Neural progenitor cell (in vitro differentiated cells): ENCODE measurements around the gene ETFA. TPM values are rescaled to one million over a fixed set of nuclear protein-coding genes. Genes with fewer than 3 reads are reported as not detected.

Experiments used
- DNase-seq: peaks from one replicate; pipeline ENCODE4 v3.0.0-alpha.2; 2016; ENCODE audit warnings: low spot score
- H2AFZ ChIP-seq: fragments of 200-600 bp; sonication (generic); replicated peaks from 2 replicates; pipeline ENCODE4 v1.6.1; 2016; ENCODE audit warnings: antibody characterized with exemption
- H3F3A ChIP-seq: fragments of 200-600 bp; sonication (generic); 2 replicates; pipeline ENCODE4 v1.6.1; 2016; ENCODE audit warnings: antibody characterized with exemption, low read depth
- H3K27ac ChIP-seq: fragments of 200-600 bp; sonication (generic); 2 replicates; pipeline ENCODE4 v1.5.1; 2016; ENCODE audit warnings: mild to moderate bottlenecking
- H3K27me3 ChIP-seq: fragments of 200-600 bp; sonication (generic); 2 replicates; pipeline ENCODE4 v1.6.1; 2016; ENCODE audit warnings: mild to moderate bottlenecking, moderate library complexity
- H3K36me3 ChIP-seq: fragments of 200-600 bp; sonication (generic); 2 replicates; pipeline ENCODE4 v1.5.1; 2016
- H3K4me1 ChIP-seq: fragments of 200-600 bp; sonication (generic); 2 replicates; pipeline ENCODE4 v1.6.1; 2016; ENCODE audit warnings: mixed run types
- H3K4me2 ChIP-seq: fragments of 200-600 bp; sonication (generic); 2 replicates; pipeline ENCODE4 v1.6.1; 2016
- H3K4me3 ChIP-seq: fragments of 200-600 bp; sonication (generic); 2 replicates; pipeline ENCODE4 v1.5.1; 2016
- H3K79me2 ChIP-seq: fragments of 200-600 bp; sonication (generic); 2 replicates; pipeline ENCODE4 v1.6.1; 2016; ENCODE audit warnings: low read depth
- H3K9ac ChIP-seq: fragments of 200-600 bp; sonication (generic); 2 replicates; pipeline ENCODE4 v1.6.1; 2016
- H3K9me3 ChIP-seq: fragments of 200-600 bp; sonication (generic); 2 replicates; pipeline ENCODE4 v1.5.1; 2016; ENCODE audit warnings: low read depth
- H4K20me1 ChIP-seq: fragments of 200-600 bp; sonication (generic); 2 replicates; pipeline ENCODE4 v1.6.1; 2016; ENCODE audit warnings: low read depth
- H3K27ac Mint-ChIP-seq: 3 replicates; pipeline ENCODE4 v1.8.0; 2021; ENCODE audit warnings: mixed read lengths
- H3K27me3 Mint-ChIP-seq: 2 replicates; pipeline ENCODE4 v1.8.0; 2022; ENCODE audit warnings: low read depth, mild to moderate bottlenecking, inconsistent platforms, moderate library complexity, mixed read lengths; ENCODE audit not compliant: insufficient read depth
- H3K36me3 Mint-ChIP-seq: 3 replicates; pipeline ENCODE4 v1.8.0; 2021; ENCODE audit warnings: mixed read lengths
- H3K4me1 Mint-ChIP-seq: 3 replicates; pipeline ENCODE4 v1.8.0; 2021; ENCODE audit warnings: mixed read lengths
- H3K4me3 Mint-ChIP-seq: 3 replicates; pipeline ENCODE4 v1.8.0; 2021; ENCODE audit warnings: mild to moderate bottlenecking, moderate library complexity, mixed read lengths
- H3K9me3 Mint-ChIP-seq: 3 replicates; pipeline ENCODE4 v1.8.0; 2020; ENCODE audit warnings: mixed read lengths
- EZH2 ChIP-seq: fragments of 200-600 bp; sonication (generic); IDR thresholded peaks from 2 replicates; pipeline ENCODE4 v1.6.1; 2017; ENCODE audit warnings: antibody characterized with exemption, mild to moderate bottlenecking, moderate library complexity
- EZH2phosphoT487 ChIP-seq: fragments of 200-600 bp; sonication (generic); IDR thresholded peaks from 2 replicates; pipeline ENCODE4 v1.6.1; 2017; ENCODE audit warnings: antibody characterized with exemption
- total RNA-seq: library from RNA; depleted of rRNA; stranded (reverse); fragments of >200 nt; gene quantifications from 2 replicates; pipeline ENCODE4 v1.2.3, GENCODE V29; 2015; ENCODE audit warnings: low replicate concordance
- TF ChIP-seq, protein P1 (sequence below): fragments of 200-600 bp; sonication (generic); IDR thresholded peaks from 2 replicates; pipeline ENCODE4 v1.5.1; 2017; ENCODE audit warnings: antibody characterized with exemption, mild to moderate bottlenecking

ETFA gene
- total RNA-seq, 1 donor from 2014 or later, result 99.3 TPM

DNA sequence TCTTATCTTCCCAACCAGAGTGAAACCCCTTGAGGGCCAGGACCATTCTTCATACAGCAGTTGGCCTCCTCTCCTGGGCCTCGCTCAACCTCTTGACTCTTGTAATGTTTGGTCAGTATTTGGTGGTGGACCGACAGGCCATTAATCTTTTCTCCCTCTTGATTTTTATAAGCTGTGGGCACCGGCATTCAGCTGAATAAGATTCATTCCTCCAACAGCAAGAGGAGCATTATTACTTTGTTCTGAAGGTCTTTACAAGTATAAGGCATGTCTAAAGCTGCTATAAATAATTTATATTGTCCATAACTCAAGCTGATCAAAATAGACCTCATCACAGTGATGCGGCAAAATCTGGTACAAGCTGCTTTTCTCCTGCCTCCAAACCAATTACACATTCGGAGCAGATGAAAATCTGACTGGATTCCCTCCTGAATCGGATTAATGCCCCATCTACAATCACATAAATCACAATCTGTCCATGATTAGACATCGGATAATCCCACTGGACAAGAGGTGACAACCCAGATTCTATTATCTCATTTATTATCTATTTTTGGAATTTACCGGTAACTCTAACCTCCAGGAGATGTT is 16.9 kb upstream of the ETFA start:
- Histone ChIP-seq H3K27me3 (peaks cover 16% of the 10 kb centered on the region), H3F3A (no peaks in the 10 kb centered on the region), H2AFZ (no peak overlapping the region), H3K4me2 (no peak overlapping the region), H3K9me3 (no peaks in the 10 kb centered on the region), H3K27ac (no peak overlapping the region), H3K79me2 (no peaks in the 10 kb centered on the region), H3K9ac (no peak overlapping the region), H3K36me3 (no peaks in the 10 kb centered on the region), H4K20me1 (no peaks in the 10 kb centered on the region), H3K4me3 (no peak overlapping the region), H3K4me1 (no peaks in the 10 kb centered on the region)
- H3K9me3 Mint-ChIP-seq, result no peaks in the 10 kb centered on the region
- no peak for TF ChIP-seq EZH2
- TF ChIP-seq, protein P1, sequence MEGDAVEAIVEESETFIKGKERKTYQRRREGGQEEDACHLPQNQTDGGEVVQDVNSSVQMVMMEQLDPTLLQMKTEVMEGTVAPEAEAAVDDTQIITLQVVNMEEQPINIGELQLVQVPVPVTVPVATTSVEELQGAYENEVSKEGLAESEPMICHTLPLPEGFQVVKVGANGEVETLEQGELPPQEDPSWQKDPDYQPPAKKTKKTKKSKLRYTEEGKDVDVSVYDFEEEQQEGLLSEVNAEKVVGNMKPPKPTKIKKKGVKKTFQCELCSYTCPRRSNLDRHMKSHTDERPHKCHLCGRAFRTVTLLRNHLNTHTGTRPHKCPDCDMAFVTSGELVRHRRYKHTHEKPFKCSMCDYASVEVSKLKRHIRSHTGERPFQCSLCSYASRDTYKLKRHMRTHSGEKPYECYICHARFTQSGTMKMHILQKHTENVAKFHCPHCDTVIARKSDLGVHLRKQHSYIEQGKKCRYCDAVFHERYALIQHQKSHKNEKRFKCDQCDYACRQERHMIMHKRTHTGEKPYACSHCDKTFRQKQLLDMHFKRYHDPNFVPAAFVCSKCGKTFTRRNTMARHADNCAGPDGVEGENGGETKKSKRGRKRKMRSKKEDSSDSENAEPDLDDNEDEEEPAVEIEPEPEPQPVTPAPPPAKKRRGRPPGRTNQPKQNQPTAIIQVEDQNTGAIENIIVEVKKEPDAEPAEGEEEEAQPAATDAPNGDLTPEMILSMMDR, result no peak
- TF ChIP-seq EZH2phosphoT487, result no peak
- no peaks in the 10 kb centered on the region for H3K4me1 Mint-ChIP-seq
- H3K4me3 Mint-ChIP-seq, result no peak overlapping the region
- no peaks in the 10 kb centered on the region for H3K36me3 Mint-ChIP-seq
- H3K27ac Mint-ChIP-seq, result no peak overlapping the region
- DNase-seq, result no peak
- H3K27me3 Mint-ChIP-seq, result peaks cover 14% of the 10 kb centered on the region

DNA sequence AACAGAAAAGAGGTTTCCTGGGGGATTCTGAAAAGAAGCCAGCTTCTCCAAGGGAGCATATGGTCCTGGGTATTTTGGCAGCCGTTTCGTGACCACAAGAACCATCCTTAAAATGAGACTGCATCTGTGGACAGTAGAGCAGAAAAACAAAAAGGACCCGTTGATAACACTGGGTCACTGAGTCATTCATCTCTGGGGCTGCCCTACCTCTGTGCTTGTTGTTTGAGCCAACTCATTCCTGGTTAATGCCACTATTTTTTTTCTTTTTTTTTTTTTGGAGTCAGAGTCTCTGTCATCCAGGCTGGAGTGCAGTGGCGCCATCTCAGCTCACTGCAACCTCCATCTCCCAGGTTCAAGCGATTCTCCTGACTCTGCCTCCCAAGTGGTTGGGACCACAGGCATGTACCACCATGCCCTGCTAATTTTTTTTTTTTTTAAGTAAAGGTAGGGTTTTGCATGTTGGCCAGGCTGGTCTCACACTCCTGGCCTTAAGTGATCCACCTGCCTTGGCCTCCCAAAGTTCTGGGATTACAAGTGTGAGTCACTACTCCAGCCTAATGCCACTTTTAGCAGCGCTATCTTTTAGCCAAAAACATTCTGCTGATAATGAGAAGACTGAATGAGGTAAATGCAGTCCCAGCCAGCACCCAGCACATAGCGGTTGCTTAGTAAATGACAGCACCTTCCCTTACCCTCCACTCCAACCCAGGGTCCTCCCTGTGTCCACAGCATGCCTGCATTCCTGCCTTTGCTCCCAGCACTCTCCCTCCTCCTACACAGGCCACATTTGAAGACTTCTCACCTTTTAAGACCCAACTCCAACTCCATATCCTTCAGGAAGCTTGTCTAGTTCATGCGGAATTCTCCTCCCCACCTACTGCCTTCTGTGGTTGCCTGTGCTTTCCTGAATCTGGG is 16.2 kb upstream of the ETFA start:
- Histone ChIP-seq H2AFZ (no peak overlapping the region), H3K4me3 (no peak overlapping the region), H3K4me1 (no peaks in the 10 kb centered on the region), H3K27me3 (peaks cover 13% of the 10 kb centered on the region), H3K9ac (no peak overlapping the region), H4K20me1 (no peaks in the 10 kb centered on the region), H3K36me3 (no peaks in the 10 kb centered on the region), H3F3A (no peaks in the 10 kb centered on the region), H3K79me2 (no peaks in the 10 kb centered on the region), H3K27ac (no peak overlapping the region), H3K9me3 (no peaks in the 10 kb centered on the region), H3K4me2 (no peak overlapping the region)
- TF ChIP-seq, protein P1, result no peak
- TF ChIP-seq EZH2phosphoT487 (no peak), EZH2 (no peak)
- no peak overlapping the region for H3K27ac Mint-ChIP-seq
- H3K4me3 Mint-ChIP-seq, result no peak overlapping the region
- no peaks in the 10 kb centered on the region for H3K4me1 Mint-ChIP-seq
- H3K27me3 Mint-ChIP-seq, result peaks cover 11% of the 10 kb centered on the region
- no peaks in the 10 kb centered on the region for H3K36me3 Mint-ChIP-seq
- no peaks in the 10 kb centered on the region for H3K9me3 Mint-ChIP-seq
- no peak for DNase-seq

- Histone ChIP-seq H4K20me1 (no peaks in the 10 kb centered on the region), H3K4me3 (no peak overlapping the region), H3K9me3 (no peaks in the 10 kb centered on the region), H3K27me3 (peaks cover 13% of the 10 kb centered on the region), H3K27ac (no peak overlapping the region), H3K36me3 (no peaks in the 10 kb centered on the region), H3F3A (no peaks in the 10 kb centered on the region), H2AFZ (no peak overlapping the region), H3K9ac (no peak overlapping the region), H3K79me2 (no peaks in the 10 kb centered on the region), H3K4me2 (no peak overlapping the region), H3K4me1 (peaks cover 9% of the 10 kb centered on the region)
- DNase-seq, result no peak
- Mint-ChIP-seq H3K4me3 (no peak overlapping the region), H3K9me3 (no peaks in the 10 kb centered on the region), H3K27me3 (peaks cover 10% of the 10 kb centered on the region), H3K36me3 (no peaks in the 10 kb centered on the region), H3K4me1 (peaks cover 7% of the 10 kb centered on the region), H3K27ac (no peak overlapping the region)
- no peak for TF ChIP-seq EZH2phosphoT487
- TF ChIP-seq, protein P1, result no peak
- no peak for TF ChIP-seq EZH2
Observed at GRCh38 chr15:76325704-76326103, 14.4 kb upstream of the ETFA start.
